Dermis blood vessel endothelial cell (primary cell): Measurements from ENCODE around the gene PARD6B. TPM values are rescaled to one million over a fixed set of nuclear protein-coding genes. Genes with fewer than 3 reads are reported as not detected.
"Not testable (repeated sequence)": the region's sequence is repeated elsewhere in the genome, so short reads cannot be mapped to it uniquely, and the experiment has no call there.

Source experiments
- DNase-seq: peaks from one replicate; pipeline ENCODE4 v3.0.0; 2010
- total RNA-seq: library from RNA; depleted of rRNA; stranded (reverse); fragments of >200 nt; gene quantifications from 2 replicates; pipeline ENCODE4 v1.2.3, GENCODE V29; 2014

Gene PARD6B
- total RNA-seq, 1 donor from 2014 or later = 0.85 TPM

DNA sequence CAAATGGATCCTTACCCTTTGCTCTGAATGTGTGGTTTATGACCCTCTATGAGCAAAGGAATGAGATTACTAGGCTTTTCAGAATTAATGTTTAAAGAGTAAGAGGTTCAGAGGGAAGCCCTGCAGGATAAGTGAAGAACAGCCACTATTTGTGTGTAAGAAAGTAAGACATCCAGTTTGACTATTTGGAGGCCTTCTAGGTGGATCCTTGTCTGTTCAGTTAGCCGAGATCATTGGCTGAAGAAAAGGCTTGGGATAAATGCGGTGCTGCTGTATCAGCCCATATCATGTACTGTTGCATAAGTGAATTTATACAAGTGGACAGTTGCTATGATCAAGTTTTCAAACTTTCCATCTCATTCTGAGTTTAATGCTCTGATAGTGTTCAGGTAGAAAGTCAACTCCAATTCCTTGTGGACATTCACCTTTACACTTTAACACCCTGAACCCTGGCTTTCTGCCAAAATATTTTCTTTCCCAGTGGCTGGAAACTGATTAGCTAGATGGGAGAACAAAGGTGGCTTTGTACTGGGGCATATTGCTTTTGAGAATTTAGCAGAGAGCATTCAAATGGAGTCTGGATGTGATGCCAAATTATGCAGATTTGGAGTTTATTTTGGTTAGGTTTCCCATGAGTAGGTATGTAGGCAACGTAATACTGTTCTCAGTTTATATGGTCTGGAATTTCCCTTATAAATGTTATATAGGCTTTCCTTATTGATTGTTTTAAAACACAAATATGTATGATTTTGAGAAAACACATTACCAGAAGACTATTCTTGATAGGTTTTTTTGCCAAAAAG, 15.0 kb downstream of the PARD6B start:
- DNase-seq = no peak

DNA sequence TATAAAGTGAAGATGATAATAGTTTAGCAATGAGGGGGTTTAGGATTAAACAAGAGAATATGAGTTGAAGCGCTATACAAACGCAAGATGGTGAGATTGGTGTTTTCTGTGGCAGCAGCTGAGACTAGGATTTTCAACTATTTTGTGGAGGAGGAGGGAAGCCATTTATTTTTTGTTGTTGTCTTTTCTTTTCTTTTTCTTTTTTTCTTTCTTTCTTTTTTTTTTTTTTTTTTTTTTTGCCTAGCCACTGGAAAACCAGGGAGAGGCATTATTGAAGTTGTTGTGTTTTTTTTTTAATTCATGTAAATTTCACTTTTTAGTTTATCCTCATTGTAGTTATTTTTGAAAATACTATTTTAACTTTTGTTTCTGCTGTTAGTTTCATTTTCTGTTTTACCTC, 15.9 kb downstream of the PARD6B start:
- no peak for DNase-seq

DNA sequence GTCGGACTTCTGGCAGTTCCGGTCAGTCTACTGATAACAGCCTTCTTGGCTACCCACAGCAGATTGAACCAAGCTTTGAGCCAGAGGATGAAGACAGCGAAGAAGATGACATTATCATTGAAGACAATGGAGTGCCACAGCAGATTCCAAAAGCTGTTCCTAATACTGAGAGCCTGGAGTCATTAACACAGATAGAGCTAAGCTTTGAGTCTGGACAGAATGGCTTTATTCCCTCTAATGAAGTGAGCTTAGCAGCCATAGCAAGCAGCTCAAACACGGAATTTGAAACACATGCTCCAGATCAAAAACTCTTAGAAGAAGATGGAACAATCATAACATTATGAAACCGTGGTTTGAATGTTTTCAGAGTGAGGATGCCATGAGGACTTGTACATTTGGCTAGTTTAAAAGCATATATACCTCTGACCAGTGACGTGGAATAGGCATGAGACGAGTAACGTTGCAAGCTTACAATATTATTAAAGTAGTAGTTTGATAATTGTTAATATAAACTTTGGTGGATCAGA, 18.8 kb downstream of the PARD6B start:
- no peak for DNase-seq

DNA sequence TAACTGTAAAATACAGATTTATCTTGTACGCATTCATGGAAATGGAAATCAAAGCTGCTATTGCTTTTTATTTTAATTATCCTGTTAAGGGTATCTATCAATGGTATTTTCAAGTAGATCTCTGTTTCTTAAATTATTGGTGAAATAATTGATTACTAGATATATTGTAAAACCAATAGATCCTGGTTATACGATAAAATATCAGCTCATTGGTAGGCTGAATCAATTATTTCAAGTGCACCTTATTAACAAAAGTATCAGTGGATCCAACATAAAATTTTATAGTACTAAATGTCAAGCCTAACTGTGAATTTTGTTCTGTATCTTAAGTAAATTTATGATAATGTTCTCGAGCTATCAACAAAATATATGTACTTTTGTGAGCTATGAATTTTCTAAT, 21.8 kb downstream of the PARD6B start:
- no peak for DNase-seq

DNA sequence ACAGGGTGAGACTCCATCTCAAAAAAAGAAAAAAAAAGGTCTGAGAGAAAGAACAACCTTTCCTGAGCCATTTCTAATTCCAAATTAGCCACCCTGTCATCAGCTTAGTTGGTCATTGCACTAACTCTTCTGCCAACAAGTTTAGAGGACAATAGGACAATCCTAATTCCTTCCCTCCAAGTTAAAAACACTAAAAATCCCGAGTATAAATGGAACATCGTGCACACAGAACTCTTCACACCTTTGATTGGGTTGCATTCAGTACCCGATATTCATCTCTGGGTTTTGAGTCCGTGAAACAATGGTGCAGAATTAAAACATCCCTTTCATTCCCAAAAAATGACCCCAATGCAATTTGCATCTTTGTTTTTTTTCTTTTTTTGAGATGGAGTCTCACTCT, 23.0 kb downstream of the PARD6B start:
- no peak for DNase-seq

DNA sequence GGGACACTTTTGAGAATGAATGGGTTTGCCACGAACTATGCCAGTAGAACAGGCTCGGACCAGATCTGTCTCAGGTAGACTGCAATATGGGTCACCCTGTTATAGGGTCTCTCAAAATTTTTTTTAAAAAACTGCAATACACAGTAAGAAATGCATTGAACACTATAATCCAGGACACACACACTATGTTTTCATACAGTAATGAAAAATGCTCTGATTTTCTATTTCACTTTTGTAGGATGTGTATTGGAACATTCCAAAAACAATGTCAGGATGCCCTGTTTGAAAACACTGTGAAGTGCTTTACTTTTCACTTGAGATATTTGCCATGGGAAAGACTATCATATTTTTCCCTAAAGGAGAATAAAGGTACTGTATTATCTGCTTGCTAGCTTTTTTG, 25.1 kb downstream of the PARD6B start:
- DNase-seq = no peak

DNA sequence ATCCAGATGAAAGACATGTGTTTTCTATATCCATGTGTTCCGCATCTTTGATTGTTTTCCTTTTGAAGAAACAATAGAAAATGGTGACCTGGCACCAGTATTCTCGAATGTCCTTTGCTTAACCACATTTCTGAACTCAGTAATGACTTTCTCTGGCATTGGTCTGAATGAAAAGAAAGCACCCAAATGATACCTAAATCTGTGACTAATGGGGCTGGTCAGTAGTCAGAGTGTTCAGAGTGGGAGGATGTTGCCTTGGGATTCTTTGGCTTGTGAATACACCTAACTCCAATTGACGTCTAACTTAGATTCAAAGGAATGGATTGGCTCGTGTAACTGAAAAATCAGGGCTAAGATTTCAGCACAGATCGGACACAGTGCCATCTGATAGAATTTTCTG, 27.1 kb downstream of the PARD6B start:
- no peak for DNase-seq

DNA sequence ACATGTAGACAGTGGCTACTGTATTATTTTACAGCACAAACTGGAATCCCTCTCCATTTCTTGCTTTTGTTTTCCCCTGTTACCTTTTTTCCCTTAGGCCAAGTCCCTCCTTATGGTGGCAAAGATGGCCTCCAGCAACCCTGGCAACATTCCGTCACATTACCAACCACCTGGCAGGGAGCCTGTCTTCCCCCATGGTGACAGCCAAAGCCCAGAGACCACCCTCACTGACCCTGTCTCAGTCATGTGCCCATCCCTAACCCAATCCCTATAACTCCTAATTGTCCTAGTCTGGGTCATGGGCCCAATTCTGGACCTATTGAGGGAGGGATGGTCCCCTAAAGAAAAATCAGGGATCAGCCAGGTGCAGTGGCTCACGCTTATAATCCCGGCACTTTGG, 27.6 kb downstream of the PARD6B start:
- no peak for DNase-seq

DNA sequence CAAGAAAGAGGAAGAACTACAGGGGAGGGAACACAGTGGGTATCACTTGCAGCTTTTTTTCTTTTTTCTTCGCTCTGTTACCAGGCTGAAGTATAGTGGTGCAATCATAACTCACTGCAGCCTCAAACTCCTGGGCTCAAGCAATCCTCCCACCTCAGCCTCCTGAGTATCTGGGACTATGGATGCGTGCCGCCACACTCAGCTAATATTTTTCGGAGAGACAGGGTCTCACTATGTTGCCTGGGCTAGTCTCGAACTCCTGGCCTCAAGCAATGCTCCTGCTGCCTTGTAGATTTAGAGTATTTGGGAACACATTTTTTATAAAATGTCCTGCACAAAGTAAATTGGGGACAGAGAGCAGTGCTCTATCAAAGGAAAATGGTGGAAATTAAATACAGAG, 28.3 kb downstream of the PARD6B start:
- no peak for DNase-seq

DNA sequence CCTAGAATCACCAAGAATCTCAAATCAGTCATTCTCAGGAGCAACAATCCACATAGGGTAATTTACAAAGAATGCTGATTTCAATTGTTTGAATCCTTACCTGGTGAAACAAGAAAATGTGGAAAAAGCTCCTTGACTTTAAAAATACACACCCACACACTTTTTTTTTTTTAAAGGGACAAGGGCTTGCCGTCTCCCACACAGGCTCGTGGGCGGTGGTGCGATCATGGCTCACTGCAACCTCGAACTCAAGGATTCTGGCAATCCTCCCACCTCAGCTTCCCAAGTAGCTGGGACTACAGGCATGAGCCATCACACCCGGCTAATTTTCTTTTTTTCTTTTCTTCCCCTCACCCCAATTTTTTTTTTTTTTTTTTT, 30.7 kb downstream of the PARD6B start:
- DNase-seq = no peak

DNA sequence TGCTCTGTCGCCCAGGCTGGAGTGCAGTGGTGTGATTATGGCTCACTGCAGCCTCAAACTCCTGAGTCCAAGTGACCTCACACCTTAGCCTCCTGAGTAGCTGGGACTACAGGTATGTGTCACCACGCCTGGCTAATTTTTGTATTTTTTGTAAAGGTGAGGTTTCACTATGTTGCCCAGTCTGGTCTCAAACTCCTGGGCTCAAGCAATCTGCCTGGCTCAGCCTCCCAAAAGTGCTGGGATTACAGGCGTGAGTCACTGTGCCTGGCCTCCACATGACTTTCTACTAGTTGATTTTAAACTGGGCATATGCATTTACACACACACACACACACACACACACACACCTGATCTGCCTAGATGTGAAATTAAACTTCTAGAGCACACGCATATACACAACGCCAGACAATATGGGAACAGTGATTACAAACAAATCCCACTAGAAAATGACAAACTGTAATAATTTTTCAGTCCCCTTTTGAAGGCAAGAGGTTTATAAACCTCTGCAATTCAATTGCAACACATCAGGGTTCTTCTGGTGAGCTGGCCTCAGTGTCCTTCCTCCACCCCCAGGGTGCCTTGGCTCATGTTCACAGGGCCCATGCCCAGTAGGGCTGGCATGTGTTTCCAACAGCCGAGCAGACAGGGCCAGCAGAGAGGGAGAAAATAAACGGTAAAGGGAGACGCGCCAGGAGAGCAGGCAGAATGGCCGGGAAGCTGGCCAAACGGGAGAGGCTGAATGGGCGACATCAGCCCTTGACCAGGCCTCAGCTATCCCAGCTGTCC, 31.2 kb downstream of the PARD6B start:
- DNase-seq = no peak

DNA sequence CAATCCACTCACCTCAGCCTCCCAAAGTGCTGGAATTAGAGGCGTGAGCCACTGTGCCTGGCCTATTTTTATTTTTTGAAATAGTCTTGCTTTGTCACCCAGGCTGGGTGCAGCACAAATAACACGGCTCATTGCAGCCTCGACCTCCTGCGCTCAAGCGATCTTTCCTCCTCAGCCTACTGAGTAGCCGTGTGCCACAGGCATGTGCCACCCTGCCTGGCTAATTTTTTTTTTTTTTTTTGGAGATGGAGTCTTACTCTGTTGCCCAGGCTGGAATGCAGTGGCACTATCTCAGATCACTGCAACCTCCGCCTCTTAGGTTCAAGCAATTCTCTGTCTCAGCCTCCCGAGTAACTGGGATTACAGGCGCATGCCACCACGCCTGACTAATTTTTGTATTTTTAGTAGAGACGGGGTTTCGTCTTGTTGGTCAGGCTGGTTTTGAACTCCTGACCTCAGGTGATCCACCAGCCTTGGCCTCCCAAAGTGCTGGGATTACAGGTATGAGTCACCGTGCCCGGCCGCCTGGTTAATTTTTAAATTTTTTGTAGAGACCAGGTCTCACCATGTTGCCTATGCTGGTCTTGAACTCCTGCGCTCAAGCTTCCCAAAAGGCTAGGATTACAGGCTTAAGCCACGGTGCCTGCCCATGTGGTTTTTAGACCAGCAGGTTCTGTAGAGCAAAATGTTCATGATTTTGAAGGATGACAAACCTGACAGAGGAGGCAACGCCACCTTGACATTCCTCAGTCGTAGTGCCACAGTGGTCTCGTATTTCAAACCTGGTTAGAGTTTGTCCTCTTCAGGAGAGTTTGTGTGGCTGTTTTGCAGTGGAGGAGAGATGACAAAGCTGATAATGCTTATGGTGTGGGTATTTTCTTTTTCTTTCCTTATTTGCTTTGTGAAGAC, 32.4 kb downstream of the PARD6B start:
- not testable (repeated sequence) for DNase-seq

DNA sequence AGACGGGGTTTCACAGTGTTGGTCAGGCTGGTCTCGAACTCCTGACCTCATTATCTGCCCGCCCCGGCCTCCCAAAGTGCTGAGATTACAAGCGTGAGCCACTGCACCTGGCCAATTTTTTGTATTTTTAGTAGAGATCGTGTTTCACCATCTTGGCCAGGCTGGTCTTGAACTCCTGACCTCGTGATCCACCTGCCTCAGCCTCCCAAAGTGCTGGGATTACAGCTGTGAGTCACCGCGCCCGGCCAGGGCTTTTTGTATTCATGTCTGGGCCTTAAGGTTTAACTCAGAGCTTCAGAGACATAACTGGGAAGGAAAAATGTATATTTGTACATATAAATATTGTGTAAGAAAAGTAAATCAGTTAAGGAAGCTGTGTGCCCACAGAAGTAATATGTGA, 33.9 kb downstream of the PARD6B start:
- not testable (repeated sequence) for DNase-seq

DNA sequence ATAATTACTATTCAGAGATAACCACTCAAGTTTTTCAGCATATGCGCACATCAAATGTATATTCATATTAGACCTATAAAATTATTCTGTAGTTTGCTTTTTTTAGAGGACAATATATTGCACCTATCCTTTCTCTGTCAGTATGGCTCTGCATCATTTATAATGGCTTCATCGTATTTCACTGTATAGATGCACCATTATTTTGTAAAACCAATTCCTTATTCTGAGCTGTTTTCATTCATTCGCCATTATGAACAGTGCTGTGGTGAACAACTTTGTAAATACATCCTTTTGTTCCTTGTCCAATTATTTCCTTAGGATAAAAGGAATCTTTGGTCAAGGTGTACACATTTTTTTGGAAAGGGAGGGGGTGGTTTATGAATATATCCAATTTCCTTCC, 34.3 kb downstream of the PARD6B start:
- no peak for DNase-seq

DNA sequence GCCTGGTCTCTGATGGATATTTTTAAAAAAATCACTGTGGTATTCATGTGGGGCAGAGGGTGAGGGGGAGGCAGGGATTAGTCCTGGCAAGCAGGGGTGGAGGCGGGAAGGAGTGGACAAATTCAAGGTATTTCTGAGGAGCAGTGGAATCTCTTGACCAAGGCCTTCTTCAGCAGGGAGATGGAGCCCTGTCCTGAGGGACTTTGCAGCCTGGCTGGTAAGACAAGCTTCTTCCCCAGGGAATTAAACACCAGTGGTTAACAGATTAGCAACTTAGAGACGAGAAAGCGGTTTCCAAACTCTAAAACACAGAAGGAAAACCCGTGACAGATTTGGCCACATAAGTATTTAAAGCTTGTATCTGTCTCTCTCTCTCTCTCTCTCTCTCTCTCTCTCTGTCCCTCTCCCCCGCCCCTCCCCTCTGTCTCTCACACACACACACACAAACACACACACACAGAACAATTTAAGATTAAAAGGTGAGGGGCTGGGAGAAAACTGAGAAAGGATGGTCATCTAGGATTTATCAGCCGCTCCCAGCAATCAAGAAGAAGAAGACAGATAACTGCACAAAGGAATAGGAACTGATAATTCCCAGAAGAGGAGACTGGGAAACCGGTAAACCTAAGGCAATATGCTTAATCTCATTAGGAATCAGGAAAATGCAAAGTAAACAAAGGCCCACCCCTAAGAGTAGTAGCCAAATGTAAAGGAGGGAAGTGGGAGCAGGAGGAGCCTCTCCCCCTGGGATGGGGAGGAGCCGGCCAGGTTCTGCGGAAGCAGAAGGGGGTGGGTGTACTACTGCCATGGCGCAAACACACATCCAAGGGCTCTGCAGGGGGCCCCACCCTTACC, 35.8 kb downstream of the PARD6B start:
- DNase-seq = not testable (repeated sequence)

DNA sequence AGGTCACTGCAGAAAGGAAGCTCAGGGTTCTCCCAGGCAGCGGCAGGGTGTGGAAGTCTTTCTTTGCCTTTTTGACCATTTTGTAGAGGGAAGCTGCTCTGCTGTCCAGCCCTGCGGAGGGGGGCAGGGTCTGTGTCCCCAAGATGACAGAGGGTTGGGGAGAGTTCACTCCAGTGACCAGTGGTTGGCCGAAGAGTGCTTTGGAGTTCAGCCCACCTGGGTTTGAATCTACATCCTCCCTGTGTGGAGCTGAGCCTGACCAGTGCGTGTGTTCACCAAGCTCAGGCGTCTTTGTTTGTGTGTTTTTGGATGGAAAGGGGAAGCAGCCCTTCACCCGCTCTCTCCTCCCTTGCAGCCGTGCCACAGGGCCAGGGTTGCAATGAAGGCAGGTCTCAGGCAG, 37.6 kb downstream of the PARD6B start:
- DNase-seq = not testable (repeated sequence)

DNA sequence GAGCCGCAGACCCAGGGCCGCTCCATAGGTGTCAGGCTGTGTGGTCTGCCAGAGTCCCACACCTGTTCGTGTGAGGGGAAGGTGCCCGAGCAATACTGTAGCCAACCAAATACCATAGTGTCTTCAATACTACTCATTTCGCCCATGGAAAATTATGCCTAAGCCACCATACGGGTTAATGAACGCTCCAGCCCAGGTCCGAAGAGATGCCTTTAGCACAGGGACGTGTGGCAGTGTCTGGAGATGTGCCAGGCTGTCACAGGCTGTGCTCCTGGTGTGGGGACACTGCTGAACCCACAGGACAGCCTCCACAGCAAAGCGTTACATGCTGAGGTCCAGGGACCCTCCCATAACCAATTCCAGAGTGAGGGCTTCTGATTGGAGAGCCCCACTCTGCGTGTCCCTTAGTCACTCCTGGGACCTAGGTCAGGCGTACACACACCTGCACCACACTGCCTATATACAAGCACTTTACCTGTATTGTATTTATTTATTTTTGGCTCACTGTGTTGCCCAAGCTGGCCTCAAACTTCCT, 38.2 kb downstream of the PARD6B start:
- DNase-seq = not testable (repeated sequence)

DNA sequence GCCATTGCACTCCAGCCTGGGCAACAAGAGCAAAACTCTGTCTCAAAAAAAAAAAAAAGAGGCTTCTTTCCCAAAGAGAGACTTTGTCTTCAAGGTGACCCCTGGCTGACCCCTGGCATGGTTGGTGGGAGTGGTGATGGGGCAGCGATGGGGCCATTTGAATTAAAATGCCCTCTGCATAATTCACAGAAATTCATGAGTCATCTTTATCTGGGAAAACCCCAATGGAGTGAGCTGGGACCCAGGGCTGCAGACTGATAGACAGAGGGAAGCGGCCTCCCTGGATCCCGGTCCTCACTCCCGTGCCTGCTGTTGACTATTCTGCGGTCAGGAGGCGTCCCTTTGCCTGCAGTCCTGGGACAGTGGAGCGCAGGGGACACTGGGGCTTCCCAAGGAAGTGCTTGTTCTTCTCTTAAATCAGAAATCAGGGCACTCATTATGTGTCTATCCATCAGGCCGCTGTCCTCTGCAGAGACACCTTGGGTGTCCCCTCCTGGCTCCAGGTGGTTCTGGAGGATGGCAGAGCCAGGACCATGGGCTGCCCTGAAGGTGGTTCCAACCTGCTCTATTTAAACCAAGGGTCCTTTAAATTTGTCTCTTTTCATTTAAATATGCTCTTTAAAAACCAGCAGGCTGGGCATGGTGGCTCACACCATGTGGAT, 40.2 kb downstream of the PARD6B start:
- not testable (repeated sequence) for DNase-seq

DNA sequence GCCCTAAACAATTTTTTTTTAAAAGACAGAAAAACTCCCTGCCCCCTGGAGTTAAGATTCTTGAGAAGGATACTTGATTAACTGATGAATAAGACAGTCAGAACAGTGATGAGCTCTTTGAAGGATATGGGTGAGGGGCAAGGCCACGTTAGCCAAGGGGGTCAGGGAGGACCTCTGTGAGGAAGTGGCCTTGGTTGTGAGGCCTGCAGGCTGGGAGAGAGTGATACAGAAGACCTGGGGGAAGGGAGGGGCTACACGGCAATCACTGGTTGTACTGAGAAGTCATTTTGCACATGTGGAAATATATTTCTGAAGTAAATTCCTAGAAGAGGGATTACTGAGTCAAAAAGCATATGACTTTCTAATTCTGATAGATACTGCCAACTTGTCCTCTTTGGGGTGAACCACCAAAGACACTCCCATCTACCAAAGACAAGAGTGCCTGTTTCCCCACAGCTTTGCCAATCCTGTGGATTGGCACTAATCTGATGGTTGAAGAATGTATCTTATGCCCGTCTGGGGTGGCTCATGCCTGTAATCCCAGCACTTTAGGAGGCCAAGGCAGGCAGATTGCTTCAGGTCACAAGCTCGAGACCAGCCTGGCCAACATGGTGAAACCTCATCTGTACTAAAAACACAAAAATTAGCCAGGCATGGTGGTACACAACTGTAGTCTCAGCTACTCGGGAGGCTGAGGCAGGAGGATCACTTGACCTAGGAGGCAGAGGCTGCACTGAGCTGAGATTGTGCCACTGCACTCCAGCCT, 41.2 kb downstream of the PARD6B start:
- DNase-seq = no peak

DNA sequence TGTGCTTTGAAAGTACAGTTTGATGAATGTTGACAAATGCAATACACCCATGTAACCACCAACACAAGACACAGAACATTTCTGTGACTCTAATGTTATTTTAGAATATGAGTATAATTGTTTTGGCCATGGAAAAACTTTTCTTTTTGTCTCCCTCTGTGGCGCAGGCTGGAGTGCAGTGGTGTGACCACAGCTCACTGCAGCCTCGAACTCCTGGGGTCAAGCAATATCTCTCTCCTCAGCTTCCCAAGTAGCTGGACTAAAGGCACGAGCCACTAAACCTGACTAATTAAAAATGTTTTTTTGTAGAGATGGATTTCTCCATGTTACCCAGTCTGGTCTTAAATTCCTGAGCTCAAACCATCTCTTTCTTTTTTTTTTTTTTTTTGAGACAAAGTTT, 43.1 kb downstream of the PARD6B start:
- no peak for DNase-seq
